NCI-H1048 (cell line): ENCODE measurements around the gene RAB3IP.
"Not testable (repeated sequence)": the region's sequence is repeated elsewhere in the genome, so short reads cannot be mapped to it uniquely, and the experiment has no call there.

Experiments
- DNase-seq: peaks from one replicate; lab custom pipeline; 2025; lab: John Stamatoyannopoulos, UW

Gene RAB3IP

DNA sequence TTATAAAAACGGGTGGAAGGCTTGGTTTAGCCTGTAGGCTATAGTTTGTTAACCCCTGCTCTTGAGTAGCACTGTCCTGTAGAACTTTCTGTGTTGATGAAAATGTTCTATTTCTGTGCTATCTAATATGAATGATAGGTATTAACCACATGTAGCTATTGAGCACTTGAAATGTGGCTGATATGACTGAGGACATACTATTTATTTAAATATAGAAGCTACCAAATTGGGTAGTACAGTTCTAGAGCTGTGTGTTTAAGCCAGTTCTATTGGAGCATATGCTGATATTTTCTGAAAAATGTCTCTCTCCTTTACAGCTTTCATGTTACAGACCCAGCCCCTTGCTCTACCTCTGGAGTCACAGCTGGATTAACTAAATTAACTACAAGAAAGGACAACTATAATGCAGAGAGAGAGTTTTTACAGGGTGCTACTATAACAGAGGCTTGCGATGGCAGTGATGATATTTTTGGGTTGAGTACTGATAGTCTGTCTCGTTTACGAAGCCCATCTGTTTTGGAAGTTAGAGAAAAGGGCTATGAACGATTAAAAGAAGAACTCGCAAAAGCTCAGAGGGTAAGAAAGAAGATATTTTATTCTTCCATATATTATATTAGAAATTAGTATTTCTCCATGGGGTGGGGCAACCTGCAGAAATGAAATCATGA, 17.6 kb downstream of the RAB3IP start:
- no peak for DNase-seq

DNA sequence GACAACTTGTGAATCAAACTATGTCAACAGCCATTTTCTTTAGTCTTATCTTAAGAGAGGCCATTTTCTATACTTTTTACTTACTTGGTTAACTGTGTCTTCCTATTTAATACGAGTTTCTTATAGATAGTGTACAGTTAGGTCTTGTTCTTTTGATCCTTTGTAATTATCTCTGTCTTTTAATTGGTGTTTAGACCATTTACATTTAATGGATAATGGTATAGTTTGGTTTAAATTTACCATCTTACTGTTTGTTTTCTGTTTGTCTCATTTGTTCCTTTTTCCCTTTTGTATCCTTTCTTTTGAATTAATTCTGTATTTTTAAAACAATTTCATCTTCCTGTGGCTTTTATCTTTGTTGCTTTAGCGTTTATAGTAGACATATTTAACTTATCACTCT, 19.4 kb downstream of the RAB3IP start:
- no peak for DNase-seq

DNA sequence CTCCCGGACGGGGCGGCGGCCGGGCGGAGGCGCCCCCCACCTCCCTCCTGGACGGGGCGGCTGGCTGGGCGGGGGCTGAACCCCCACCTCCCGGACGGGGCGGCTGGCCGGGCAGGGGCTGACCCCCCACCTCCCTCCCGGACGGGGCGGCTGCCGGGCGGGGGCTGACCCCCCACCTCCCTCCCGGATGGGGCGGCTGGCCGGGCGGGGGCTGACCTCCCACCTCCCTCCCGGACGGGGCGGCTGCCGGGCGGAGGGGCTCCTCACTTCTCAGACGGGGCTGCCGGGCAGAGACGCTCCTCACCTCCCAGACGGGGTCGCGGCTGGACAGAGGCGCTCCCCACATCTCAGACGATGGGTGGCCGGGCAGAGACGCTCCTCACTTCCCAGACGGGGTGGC, 20.9 kb downstream of the RAB3IP start:
- not testable (repeated sequence) for DNase-seq

DNA sequence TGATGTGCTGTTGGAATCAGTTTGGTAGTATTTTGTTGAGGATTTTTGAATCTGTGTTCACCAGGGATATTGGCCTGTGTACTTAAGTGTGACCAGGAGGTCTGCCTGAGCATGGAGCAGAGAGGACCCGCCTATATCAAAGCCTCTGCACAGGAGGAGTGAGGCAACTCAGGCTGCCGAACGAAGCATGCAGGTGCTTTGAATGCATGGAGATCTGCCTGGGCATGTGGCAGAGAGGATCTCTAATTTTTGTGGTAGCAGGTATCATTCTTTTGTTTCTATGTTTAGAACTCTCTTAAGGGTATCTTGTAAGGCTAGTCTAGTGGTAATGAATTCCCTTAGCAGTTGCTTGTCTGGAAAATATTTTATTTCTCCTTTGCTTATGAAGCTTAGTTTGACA, 26.9 kb downstream of the RAB3IP start:
- DNase-seq, result no peak

DNA sequence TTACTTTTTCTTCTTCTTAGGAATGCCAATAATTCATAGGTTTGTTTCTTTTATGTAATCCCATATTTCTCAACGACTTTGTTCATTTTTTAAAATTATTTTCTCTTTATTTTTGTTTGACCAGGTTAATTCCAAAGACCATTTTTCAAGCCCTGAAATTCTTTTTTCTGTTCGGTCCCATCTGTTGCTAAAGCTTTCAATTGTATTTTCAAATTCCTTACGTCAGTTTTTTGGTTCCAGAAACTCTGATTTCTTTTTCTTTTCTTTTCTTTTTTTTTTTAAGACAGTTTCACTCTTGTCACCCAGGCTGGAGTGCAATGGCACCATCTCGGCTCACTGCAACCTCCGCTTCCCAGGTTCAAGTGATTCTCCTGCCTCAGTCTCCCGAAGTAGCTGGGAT, 27.6 kb downstream of the RAB3IP start:
- no peak for DNase-seq

DNA sequence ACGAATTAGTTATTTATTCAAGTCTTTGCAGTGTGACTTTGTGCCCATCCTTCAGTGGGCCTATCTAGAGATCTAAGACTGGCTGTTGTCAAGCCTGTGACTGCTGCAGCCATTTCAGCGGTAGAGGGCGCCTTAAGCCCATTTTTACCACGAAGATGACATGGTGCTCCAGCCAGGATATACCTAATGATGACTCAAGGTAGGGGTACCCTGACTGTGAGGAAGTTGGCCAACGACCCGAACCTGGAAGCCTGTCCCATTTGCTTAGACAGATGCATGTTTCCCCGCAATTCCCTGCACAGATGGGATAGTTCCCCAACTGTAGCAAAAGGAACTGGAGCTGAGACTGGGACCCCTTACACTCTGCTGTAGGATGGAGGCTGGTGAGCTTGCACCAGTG, 41.3 kb downstream of the RAB3IP start:
- DNase-seq, result no peak

DNA sequence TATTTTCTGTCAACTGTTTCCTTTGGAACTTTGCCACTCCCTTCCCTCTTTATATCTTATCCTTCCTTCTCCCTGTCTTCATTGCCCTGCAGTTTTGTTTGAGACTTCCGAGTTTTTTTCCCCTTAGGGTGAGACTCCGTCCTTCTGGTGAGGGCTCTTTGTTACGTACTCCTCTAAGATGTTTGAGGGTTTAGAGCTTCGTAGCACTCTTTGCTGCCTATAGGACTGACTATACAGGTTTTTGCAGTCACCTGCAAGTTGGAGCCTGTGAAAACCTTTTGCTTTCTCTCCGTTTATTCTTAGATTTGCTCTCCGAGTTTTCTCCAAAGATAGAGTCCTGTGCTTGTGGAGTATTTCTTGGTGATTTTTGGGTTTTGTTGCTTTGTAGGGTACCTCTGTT, 44.7 kb downstream of the RAB3IP start:
- no peak for DNase-seq

DNA sequence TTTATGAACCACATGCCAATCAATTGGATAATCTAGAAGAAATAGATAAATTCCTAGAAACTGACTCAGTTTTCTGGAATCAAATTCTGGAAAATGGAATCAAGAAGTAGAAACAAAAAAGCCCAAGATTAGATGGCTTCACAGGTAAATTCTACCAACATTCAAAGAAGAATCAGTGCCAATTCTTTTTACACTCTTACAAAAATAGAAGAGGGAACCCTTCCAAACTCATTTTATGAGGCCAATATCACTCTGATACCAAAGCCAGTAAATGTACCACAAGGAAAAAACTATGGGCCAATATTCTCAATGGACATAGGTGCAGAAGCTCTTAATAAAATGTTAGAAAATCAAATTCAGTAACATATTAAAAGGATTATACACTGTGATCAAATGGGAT, 50.7 kb downstream of the RAB3IP start:
- DNase-seq, result no peak

DNA sequence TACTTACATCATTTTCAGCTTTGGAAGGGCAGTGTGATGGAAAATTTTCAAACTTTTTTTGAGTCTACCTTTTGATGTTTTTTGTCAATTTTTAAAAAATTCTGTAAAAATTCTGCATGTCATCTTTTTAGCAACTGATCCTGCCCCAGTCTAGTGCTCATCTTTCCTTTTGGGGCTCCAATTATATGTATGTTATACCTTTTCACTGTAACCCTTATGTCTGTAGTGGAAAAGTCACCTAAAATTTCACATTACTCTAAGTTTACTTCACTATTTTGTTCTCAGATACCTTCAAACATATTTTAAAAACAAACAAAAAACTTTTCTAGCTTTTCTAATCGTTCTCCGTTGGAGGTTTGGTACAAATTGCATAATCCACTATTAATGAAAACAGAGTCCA, 53.9 kb downstream of the RAB3IP start:
- no peak for DNase-seq

DNA sequence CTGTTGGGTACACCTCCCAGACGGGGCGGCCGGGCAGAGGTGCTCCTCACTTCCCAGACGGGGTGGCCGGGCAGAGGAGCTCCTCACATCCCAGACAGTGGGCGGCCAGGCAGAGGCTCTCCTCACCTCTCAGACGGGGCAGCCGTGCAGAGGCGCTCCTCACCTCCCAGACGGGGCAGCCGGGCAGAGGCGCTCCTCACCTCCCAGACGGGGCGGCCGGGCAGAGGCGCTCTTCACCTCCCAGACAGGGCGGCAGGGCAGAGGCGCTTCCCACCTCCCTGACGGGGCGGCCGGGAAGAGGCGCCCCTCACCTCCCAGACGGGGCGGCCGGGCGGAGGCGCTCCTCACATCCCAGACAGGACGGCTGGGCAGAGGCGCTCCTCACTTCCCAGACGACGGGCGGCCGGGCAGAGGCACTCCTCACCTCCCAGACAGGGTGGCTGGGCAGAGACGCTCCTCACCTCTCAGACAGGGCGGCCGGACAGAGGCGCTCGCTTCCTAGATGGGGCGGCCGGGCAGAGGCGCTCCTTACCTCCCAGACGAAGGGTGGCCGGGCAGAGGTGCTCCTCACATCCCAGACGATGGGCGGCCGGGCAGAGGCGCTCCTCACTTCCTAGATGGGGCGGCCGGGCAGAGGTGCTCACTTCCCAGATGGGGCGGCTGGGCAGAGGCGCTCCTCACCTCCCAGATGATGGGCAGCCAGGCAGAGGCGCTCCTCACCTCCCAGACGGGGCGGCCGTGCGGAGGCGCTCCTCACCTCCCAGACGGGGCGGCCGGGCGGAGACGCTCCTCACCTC, 68.6 kb downstream of the RAB3IP start:
- not testable (repeated sequence) for DNase-seq

DNA sequence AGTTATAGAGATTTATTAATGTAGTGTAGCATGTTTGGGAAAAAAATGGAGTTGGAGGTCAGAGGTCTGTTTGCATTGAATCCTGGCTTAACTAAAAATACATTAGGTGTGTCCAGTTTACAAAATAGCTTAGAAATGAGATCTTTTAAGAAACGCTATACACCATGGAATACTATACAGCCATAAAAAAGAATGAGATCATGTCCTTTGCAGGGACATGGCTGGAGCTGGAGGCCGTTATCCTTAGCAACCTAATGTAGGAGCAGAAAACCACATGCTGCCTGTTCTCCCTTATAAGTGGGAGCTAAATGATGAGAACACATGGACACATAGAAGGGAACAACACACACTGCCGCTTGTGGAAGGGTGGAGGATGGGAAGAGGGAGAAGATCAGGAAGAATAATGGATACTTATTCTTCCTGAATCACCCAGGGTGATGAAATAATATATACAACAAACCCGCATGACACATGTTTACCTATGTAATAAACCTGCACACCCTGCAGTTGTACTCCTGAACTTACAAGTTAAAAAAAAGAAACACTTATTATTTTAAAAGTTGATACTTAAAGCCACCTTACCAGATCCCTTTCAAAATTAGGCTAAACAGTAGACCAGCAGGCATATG, 72.3 kb downstream of the RAB3IP start:
- no peak for DNase-seq

DNA sequence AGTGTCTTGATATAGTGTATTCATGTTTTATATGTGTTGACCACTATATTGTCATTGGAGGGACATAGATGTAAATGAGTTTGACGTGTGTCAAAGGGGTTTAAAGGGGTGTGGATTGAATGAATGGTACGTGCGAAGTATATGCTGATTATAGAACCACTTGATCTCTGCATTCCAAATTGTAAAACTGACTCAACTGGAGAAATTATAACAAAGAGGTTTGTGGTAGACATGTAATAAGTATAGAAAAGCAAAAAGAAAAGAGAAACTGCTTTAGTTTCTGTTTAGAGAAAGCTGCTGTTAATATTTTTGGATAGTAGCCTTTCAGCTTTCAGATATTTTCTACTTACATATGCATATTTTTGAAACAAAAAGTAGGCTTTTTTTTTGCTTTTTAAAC, 77.4 kb downstream of the RAB3IP start:
- no peak for DNase-seq

DNA sequence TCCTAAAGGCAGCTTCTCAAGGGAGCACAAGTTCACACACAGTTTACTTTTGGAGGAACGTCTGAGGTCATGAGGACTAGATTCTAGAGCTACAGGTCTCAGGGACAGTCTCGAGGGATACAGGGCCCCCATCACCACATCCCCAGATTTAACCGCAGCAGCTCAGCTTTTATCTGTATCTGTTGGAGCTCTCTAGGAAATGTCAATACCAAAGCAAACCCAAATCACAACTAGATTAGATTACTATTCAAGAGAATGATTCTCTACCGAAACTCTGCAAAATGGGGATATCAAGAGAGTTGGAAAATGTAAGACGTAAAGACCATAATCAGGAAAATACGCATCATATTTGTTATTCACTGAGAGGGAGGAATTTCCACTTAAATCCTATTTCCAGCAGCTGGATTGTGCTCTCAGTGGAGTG, 82.4 kb downstream of the RAB3IP start:
- DNase-seq, result no peak

DNA sequence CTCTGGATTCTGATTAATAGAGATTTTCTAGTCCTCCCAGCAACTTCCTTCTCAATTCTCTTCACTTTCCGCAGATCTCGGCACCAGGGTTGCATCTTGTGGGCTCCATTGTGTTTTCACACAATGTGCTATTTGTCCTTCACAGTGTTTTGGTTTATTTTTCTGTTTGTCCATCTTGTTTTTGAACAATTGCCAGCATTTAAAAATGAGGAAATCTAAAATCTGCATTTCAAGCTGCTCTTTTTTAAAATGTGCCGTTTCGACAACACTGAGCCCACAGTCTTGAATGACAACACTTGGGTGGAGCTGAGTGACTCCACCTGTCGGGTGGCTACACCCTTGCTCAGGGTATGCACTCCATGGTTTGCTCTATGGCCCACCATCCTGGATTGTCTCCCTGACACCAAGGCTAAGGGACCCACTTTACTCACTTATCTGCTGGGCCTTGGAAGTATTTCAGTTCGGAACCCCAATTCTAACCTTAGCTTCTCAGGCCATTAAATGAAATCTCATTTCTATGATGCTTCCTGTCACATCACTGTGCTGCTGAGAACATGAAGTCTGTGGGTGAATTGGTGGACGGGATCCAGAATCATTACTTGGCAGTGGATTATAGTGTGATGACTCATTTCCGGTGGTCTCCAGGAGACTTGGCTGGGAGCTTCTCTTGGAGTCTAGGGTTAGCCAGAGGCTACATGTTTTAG, 82.9 kb downstream of the RAB3IP start:
- no peak for DNase-seq

DNA sequence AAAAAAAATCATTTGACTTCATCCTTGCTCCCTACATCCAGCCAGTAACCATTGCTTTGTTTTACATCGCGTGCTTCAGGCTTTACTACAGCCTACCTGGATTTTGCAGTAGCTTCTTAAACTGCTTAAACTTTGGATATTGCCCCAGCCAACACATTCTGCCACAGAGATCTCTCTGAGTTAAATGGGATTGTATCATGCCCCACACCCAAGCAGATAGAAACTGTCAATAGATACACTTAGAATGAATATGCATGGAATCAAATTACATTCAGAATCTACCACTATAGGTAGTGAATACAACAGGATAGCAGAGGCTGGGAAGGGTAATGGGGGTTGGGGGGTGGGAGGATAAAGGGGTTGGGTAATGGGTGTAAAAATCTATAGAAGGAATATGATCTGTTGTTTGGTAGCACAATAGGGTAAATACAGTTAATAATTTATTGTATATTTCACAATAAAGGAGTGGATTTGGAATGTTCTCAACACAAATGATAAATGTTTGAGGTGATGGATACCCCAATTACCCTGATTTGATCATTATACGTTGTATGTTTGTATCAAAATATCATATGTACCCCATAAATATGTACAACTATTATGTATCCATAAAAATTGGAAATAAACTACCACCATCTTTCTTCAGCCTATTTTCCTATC, 83.7 kb downstream of the RAB3IP start:
- DNase-seq, result no peak

DNA sequence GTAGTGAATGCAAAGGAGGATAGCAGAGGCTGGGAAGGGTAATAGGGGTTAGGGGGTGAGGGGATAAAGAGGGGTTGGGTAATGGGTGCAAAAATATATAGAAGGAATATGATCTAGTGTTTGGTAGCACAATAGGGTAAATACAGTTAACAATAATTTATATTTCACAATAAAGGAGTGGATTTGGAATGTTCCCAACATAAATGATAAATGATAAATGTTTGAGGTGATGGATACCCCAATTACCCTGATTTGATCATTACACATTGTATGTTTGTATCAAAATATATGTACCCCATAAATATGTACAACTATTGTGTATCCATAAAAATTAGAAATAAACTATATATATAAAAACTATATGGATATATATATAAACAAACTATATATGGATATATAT, 85.4 kb downstream of the RAB3IP start:
- no peak for DNase-seq

DNA sequence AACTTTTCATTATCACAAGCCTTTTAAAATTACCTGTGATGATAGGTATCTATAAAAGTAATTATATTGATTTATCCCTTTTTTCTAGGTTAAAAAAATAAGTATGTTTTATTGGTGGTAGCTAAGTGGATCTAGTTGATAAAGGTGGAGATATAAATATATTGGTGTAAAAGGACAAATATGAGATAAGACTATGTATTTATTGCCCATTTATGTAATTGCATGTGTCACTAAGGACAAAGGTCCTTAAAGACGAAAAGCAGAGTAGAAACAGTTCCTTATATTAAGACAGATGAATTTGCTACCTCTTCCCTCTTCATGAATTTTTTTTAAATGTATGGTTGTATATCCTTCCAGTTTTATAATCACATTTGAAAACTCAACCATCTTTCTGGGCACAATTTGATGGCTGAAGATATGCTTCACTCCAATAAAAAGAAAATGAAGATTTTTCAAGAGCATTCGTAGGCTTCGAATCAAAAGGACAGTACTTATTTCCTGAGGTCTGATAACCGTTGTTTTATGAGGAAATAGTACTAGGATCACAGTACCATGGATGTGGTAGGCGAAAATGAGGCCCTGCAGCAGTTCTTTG, 86.4 kb downstream of the RAB3IP start, which contains the start of gene MYRFL:
TSS of gene MYRFL (plus strand) at position 262 of the 595 bp plus-strand sequence. CDS start at position 553, 291 bp downstream.
- no peak for DNase-seq

DNA sequence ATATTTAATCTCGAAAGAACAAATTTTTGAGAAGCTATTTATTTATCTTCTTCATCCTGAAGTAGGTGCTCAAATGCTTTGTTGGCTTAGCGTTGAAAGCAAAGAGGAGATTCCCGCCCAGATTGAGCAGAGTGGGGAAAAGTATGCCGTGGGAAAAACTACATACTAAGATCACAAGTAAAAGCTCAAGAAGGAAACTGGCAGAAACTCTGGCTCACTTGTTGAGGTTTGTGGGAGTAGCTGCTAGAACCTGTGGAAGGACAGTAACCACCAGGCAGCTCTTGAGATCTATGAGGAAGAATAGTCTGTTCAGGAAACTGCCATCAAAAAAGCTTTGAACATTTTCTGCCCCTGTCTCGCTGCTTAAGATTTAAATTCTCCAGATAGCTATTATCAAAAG, 90.2 kb downstream of the RAB3IP start:
- no peak for DNase-seq

DNA sequence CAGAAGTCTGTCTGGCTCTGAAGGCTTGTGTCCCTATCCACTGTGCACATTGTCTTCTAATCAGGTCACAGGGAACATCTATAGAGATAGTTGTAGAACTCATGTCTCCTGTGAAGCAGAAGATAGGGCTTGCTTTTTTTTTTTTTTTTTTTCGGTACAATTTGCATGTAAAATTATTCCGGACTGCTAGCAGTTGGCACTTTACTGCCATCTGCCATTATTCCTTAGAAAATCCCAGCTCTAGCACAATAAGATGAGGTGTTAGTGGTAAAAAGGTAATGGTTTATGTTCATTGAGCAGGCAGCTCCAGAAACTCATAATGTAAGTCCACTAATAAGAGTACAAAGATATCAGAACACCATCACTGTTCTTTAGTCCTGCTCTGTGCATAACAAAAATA, 95.0 kb downstream of the RAB3IP start:
- no peak for DNase-seq

DNA sequence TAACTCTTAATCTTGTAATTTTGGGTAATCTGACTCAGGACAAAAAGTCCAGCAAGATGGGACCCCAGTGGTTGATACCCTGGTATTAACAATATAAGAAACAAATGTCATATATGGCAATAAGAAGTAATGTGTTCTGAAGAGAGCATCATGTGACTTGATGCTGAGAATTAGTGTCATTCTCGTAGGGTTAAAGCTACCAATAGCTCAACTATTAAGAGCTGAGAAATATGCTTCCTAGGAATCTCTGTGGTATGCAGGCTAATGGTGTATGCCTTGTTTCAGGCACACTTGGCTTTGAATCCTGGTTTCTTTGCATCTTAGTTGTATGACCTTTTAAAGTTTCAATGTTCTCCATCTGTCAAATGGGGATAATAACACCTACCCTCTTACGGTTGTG, 95.5 kb downstream of the RAB3IP start:
- DNase-seq, result no peak

DNA sequence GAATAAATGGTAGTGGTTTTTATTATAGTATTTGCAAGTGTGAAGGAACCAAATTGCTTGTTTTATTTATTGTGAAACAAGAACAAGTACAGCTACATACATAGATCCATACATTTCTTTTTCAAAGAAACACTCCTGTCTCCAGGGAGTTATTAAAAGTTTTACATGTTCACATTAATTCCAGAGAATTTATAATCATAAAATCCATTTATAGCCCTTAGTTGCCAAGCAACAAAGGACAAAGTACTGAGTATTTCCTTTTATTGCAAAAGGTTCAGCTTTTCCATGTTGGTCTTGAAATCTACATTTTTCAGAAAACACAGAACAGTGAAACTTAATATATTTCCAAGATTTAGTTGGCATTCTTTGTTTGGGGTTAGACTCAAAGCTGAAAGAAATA, 95.9 kb downstream of the RAB3IP start:
- no peak for DNase-seq

DNA sequence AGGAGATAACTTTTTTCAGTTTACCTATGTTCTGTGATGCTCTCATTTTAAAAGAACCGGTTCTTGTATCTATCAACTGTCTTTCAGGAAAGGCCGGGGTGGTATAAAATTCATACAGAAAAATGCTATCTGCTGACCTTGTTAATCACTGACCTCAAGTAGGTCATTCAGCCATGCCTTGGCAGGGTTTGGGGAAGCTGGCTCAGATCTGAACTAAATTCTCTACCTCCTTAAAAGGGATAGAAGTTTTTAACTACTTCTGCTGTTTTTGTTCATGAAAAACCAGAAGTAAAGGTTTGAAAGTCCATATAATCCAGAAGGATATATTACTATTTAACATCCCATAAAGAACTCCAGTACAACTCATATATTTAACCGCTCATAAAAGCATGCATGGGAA, 96.4 kb downstream of the RAB3IP start:
- DNase-seq, result no peak
